PC-9 (cell line): Measurements from ENCODE around the gene PPP1R27.

Experiments
- EZH2 ChIP-seq: fragments of 200-600 bp; sonication (generic); IDR thresholded peaks from 2 replicates; pipeline ENCODE4 v1.8.0; 2017; ENCODE audit warnings: antibody characterized with exemption, low read depth
- TF ChIP-seq, protein P1 (sequence below): fragments of 200-600 bp; sonication (generic); conservative IDR thresholded peaks from 2 replicates; pipeline ENCODE4 v1.6.1; 2017; ENCODE audit warnings: mixed run types, antibody characterized with exemption, mild to moderate bottlenecking, moderate library complexity

DNA sequence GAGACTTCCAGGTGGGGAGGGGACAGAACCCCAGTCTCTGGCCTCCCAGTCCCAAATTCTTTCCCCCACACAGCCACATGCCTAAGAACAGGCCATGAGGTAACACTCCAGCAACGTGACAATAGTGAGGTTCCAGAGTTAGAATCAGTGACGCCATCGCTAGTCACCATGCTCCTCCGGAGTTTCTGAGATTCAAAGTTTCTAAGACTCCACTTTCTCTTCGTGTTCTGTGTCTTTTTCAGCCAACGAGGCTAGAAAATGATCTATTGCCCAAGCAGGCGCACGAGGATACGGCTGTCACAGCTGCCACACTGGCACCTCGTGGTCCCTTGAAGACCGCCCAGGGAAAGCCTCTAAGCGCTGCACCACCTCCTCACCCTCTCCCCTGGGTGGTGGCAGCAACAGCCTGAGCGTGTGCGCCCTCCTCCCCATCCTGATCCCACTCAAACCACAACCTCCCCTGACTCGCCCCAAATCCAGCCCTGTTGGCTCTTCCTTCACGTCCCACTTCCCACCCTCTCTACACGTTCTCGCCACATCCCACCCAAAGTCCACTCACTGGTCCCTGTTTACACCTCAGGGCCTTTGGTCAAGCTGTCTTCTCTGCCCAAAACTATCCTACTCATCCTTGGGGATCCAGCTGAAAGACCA is 2.8 kb downstream of the PPP1R27 start:
- TF ChIP-seq, protein P1, sequence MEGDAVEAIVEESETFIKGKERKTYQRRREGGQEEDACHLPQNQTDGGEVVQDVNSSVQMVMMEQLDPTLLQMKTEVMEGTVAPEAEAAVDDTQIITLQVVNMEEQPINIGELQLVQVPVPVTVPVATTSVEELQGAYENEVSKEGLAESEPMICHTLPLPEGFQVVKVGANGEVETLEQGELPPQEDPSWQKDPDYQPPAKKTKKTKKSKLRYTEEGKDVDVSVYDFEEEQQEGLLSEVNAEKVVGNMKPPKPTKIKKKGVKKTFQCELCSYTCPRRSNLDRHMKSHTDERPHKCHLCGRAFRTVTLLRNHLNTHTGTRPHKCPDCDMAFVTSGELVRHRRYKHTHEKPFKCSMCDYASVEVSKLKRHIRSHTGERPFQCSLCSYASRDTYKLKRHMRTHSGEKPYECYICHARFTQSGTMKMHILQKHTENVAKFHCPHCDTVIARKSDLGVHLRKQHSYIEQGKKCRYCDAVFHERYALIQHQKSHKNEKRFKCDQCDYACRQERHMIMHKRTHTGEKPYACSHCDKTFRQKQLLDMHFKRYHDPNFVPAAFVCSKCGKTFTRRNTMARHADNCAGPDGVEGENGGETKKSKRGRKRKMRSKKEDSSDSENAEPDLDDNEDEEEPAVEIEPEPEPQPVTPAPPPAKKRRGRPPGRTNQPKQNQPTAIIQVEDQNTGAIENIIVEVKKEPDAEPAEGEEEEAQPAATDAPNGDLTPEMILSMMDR: no peak
- no peak for TF ChIP-seq EZH2
